ENCODE measurements around the gene ITPR2.

The ITPR2 gene

GRCh38 chr12:26465419-26466097, 367.4 kb downstream of the ITPR2 start:
- Histone ChIP-seq H3K9me3 (ENCODE audit: insufficient read depth, low read depth, low read length) (no peaks in the 10 kb centered on the region), H3K27me3 (ENCODE audit: insufficient read depth, low read length, poor library complexity, severe bottlenecking) (no peaks in the 10 kb centered on the region), H3K4me2 (ENCODE audit: low read depth, low read length, poor library complexity, severe bottlenecking) (no peak overlapping the region), H3K4me1 (ENCODE audit: insufficient read depth, low read length, poor library complexity, severe bottlenecking) (no peaks in the 10 kb centered on the region), H3F3A (ENCODE audit: low read depth) (no peaks in the 10 kb centered on the region), H3K79me2 (ENCODE audit: insufficient read depth, low read length) (no peaks in the 10 kb centered on the region), H3K9ac (ENCODE audit: low read depth, low read length, poor library complexity, severe bottlenecking) (no peak overlapping the region), H3K36me3 (ENCODE audit: insufficient read depth, low read length) (no peaks in the 10 kb centered on the region), H3K9me2 (replicated peaks; ENCODE audit: low read depth, low read length) (no peaks in the 10 kb centered on the region), H3K4me3 (ENCODE audit: low read length, poor library complexity, severe bottlenecking) (no peak overlapping the region), H4K20me1 (ENCODE audit: insufficient read depth, low read length, poor library complexity, severe bottlenecking) (no peaks in the 10 kb centered on the region), H2AFZ (ENCODE audit: low read length) (no peak overlapping the region)
- peak; percentile 16; the same call in 1 of the 2 replicates for TF ChIP-seq CTCF (conservative IDR thresholded peaks at IDR 0.05; ENCODE audit: low read length)
- TF ChIP-seq EZH2phosphoT487 (IDR thresholded peaks at IDR 0.05; ENCODE audit: borderline replicate concordance) = no peak

- Histone ChIP-seq H3K9ac (ENCODE audit: low read depth, low read length, poor library complexity, severe bottlenecking) (no peak overlapping the region), H3K9me2 (replicated peaks; ENCODE audit: low read depth, low read length) (no peaks in the 10 kb centered on the region), H2AFZ (ENCODE audit: low read length) (no peak overlapping the region), H3K9me3 (ENCODE audit: insufficient read depth, low read depth, low read length) (no peaks in the 10 kb centered on the region), H3F3A (ENCODE audit: low read depth) (no peaks in the 10 kb centered on the region), H3K36me3 (ENCODE audit: insufficient read depth, low read length) (no peaks in the 10 kb centered on the region), H3K79me2 (ENCODE audit: insufficient read depth, low read length) (no peaks in the 10 kb centered on the region), H3K4me1 (ENCODE audit: insufficient read depth, low read length, poor library complexity, severe bottlenecking) (no peaks in the 10 kb centered on the region), H3K4me2 (ENCODE audit: low read depth, low read length, poor library complexity, severe bottlenecking) (no peak overlapping the region), H3K27me3 (ENCODE audit: insufficient read depth, low read length, poor library complexity, severe bottlenecking) (no peaks in the 10 kb centered on the region), H3K4me3 (ENCODE audit: low read length, poor library complexity, severe bottlenecking) (no peak overlapping the region), H4K20me1 (ENCODE audit: insufficient read depth, low read length, poor library complexity, severe bottlenecking) (no peaks in the 10 kb centered on the region)
- TF ChIP-seq CTCF (conservative IDR thresholded peaks at IDR 0.05; ENCODE audit: low read length) (no peak), EZH2phosphoT487 (IDR thresholded peaks at IDR 0.05; ENCODE audit: borderline replicate concordance) (no peak)
Measured at GRCh38 chr12:26461776-26462175, 371.2 kb downstream of the ITPR2 start.

GRCh38 chr12:26460361-26460760, 372.6 kb downstream of the ITPR2 start:
- H3F3A ChIP-seq (ENCODE audit: low read depth) = no peaks in the 10 kb centered on the region
- H3K4me3 ChIP-seq (ENCODE audit: low read length, poor library complexity, severe bottlenecking) = no peak overlapping the region
- no peaks in the 10 kb centered on the region for H3K36me3 ChIP-seq (ENCODE audit: insufficient read depth, low read length)
- no peak for TF ChIP-seq EZH2phosphoT487 (IDR thresholded peaks at IDR 0.05; ENCODE audit: borderline replicate concordance)
- no peak for TF ChIP-seq CTCF (conservative IDR thresholded peaks at IDR 0.05; ENCODE audit: low read length)
- no peak overlapping the region for H2AFZ ChIP-seq (ENCODE audit: low read length)
- no peaks in the 10 kb centered on the region for H3K9me3 ChIP-seq (ENCODE audit: insufficient read depth, low read depth, low read length)
- H3K4me2 ChIP-seq (ENCODE audit: low read depth, low read length, poor library complexity, severe bottlenecking) = no peak overlapping the region
- no peak overlapping the region for H3K9ac ChIP-seq (ENCODE audit: low read depth, low read length, poor library complexity, severe bottlenecking)
- H4K20me1 ChIP-seq (ENCODE audit: insufficient read depth, low read length, poor library complexity, severe bottlenecking) = no peaks in the 10 kb centered on the region
- no peaks in the 10 kb centered on the region for H3K27me3 ChIP-seq (ENCODE audit: insufficient read depth, low read length, poor library complexity, severe bottlenecking)
- no peaks in the 10 kb centered on the region for H3K79me2 ChIP-seq (ENCODE audit: insufficient read depth, low read length)
- no peaks in the 10 kb centered on the region for H3K9me2 ChIP-seq (replicated peaks; ENCODE audit: low read depth, low read length)
- H3K4me1 ChIP-seq (ENCODE audit: insufficient read depth, low read length, poor library complexity, severe bottlenecking) = no peaks in the 10 kb centered on the region

Measured in Loucy (cell line).